ENCODE measurements around the gene NBPF20.
"Not testable (repeated sequence)": the region's sequence is repeated elsewhere in the genome, so short reads cannot be mapped to it uniquely, and the experiment has no call there.

Gene NBPF20

GRCh38 chr1:145429329-145429728, 3.9 kb upstream of the NBPF20 start:
- DNase-seq, result not testable (repeated sequence)

- peak; percentile 16 for DNase-seq
Measured at GRCh38 chr1:145424612-145425435, 579 bp downstream of the NBPF20 start.

- DNase-seq, result not testable (repeated sequence)
Measured at GRCh38 chr1:145415149-145415548, 10.3 kb downstream of the NBPF20 start.

- DNase-seq, result not testable (repeated sequence)
Measured at GRCh38 chr1:145407266-145407665, 18.1 kb downstream of the NBPF20 start.

GRCh38 chr1:145404949-145405348, 20.5 kb downstream of the NBPF20 start:
- DNase-seq, result not testable (repeated sequence)

GRCh38 chr1:145400701-145401100, 24.7 kb downstream of the NBPF20 start:
- DNase-seq, result not testable (repeated sequence)
